Epidermal melanocyte (primary cell): ENCODE data around the gene GRK5.

Experiments used
- DNase-seq: peaks from one replicate; pipeline ENCODE4 v3.0.0; 2011; ENCODE audit warnings: low spot score; ENCODE audit not compliant: insufficient read length

Gene GRK5

GRCh38 chr10:119500123-119500795 lies 292.9 kb downstream of the GRK5 start:
- peak; percentile 32 for DNase-seq

DNA sequence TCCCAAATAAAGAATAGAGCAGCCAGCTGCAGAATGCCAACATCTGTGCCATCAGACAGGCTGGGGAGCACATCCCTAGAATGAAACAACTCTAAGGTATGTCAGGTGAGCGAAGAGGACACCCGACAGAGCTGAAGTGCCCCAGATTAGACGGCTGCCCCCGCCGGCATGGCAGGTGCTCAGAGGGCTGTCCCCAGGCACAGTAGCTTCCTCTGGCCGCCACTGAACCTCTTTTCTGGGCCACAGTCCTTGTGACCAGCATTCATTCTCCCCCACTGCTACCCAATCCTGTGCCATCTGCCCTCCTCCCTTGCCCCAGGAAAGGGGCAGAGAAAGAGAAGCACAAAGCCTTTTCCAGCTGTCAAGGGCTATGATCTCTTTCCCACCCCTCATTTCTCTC lies 293.4 kb downstream of the GRK5 start:
- no peak for DNase-seq

DNA sequence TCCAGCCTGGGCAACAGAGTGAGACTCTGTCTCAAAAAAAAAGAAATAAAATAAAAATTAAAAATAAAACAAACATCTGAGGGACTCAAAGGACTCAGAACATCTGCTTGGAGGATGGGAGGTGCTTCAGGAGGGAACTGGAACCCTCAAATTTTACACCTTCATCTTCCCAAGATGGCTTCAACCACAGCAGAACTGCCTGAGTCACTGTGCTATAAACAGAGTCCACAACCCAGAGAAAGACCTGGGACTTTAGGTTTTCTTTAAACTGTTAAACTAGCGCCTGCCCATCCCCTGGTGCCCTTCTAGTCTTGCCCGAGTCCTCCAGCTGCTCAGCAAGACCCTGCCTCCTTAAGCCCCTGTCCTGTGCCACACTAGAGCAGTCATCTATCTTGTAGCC lies 294.3 kb downstream of the GRK5 start:
- DNase-seq = no peak

DNA sequence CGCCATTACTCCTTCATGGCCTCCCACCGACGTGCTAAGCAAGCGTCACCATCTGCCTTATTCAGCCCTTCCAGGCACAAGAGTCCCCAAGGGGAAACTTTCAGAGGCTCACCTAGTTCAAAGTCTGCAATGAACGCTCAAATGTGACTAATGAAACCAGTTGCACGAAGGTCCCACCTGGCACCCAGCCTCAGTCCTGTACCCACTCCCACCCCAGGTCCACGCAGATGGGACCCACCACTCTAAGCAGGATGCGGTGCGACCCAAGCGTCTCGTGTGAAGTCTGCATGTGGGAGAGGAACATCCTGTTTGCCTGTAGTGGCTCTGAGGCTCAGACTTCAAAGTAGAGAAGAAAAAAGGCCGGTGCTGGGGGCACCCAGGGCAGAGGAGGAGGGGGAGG lies 294.8 kb downstream of the GRK5 start:
- no peak for DNase-seq

DNA sequence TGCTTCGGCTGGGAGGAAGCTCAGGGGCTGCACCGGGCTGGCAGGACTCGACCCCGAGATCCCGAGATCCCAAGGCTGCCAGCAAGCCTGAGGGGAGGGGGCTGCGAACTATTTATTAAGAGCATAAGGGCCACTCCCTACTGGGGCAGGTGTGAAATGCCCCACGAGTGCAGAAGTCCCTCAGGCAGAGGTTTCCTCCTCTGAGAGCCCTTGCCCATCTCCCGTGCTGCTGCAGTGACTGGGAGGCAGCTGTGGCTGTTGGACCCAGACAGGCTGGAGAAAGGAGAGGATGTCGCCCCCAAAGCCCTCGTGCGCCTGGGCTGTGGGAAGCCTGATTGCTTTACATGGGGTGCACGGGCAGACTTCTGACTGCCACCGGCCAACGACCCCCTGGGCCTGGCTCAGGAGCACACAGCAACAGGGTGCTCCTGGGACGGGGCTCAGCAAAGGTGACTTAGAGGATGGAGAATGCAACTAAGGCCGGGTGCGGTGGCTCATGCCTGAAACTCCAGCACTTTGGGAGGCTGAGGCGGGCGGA lies 295.3 kb downstream of the GRK5 start:
- no peak for DNase-seq

DNA sequence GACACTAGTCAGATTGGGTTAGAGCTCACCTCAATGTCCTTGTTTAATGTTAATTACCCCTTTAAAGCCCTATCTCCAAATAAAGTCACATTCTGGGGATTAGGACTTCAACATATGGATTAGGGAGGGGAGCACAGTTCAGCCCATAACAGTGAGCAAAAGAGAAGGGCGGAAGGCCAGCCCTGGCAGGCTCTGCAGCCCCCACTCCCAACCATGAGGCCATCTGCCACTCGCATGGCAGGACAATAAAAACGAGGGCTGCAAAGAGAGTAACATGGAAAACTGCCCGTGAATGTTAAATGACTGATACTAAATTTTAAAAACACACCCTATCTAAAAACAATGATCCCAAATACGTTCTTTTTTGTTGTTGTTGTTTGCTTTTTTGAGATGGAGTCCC lies 296.4 kb downstream of the GRK5 start:
- no peak for DNase-seq

DNA sequence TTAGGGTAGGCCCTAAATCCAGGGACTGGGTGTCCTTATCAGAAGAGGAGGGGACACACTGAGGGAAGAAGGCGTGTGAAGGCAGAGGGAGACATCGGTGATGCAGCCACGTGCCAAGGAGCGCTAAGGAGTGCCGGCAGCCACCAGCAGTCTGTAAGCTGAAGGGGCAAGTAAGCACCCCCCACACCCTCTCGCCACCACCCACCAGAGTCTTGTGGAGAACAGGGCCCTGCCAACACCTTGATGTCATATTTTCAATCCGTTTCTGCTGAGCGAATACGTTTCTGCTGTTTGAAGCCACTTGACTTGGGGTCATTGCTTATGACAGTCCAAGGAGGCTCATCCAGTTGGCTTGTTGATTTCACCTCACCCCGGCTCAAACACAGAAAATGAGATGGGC lies 297.3 kb downstream of the GRK5 start:
- no peak for DNase-seq

- DNase-seq = no peak
Measured at GRCh38 chr10:119505131-119505551, 297.8 kb downstream of the GRK5 start.
